GM18508 (cell line): ENCODE data around the gene ASGR2.
"Not testable (repeated sequence)": the region's sequence is repeated elsewhere in the genome, so short reads cannot be mapped to it uniquely, and the experiment has no call there.

Experiments
- ATAC-seq: cut with Tn5 transposase; IDR thresholded peaks from one replicate; pipeline ENCODE4 v1.9.1; 2021; ENCODE audit warnings: moderate number of reproducible peaks; ENCODE audit not compliant: insufficient read depth, unreplicated experiment

The ASGR2 gene

DNA sequence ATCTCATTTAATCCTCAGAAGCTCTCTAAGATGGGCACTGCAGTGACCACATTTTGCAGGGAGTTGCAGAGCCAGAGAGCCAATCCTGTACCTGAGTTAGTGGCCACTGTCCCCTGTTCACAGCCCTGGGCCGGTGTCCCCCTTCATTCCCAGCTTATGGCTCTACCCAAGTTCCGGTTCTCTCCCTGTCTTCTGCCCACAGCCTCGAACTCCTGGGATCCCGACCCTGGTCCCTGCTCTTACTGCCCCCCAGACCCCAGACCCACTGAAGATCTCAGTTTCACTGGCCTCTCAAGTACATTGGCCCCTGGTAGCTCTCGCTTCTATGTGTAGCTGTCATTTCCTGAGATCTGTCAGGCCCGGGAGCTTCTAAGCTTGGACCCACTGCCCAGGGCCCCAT, 12.2 kb downstream of the ASGR2 start:
- no peak for ATAC-seq

DNA sequence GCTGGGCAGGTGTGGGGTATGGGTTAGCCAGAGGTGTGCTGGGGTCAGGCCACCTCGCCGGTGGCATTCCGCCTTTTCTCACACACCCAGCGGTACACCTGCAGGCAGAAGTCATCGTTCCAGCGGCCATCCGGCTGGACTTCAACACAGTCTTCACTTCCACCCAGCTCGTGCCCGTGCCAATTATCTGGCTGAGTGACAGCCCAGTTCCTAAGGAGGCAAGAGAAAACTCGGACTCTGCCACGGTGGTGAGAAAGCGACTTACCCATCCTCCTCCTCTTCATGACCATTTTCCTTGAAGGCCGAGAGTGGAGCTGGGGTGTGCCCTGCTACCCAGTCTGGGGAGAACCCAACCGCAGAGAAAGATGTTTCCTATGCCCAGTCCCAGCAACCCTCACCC, 13.1 kb downstream of the ASGR2 start:
- no peak for ATAC-seq

DNA sequence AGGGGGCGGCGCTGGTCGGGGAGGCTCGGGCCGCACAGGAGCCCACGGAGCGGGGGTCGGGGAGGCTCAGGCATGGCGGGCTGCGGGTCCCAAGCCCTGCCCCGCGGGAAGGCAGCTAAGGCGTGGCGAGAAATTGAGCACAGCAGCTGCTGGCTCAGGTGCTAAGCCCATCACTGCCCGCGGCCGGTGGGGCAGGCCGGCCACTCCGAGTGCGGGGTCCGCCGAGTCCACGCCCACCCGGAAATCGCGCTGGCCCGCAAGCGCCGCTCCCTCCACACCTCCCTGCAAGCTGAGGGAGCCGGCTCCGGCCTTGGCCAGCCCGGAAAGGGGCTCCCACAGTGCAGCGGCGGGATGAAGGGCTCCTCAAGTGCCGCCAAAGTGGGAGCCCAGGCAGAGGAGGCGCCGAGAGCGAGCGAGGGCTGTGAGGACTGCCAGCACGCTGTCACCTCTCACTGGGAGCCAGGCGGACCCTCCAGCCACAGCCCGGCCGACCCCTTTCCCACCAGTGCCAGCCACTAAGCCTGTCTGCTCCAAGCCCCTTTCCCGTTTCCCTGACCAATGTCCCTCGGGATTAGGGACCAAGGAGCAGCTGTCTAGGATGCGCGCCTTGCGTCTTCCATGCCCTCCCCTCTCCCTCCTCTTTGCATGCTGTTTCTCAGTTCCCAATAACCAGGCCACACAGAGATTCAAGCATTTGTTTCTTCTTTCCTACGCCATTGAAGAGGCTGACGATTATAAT, 13.8 kb downstream of the ASGR2 start:
- not testable (repeated sequence) for ATAC-seq

DNA sequence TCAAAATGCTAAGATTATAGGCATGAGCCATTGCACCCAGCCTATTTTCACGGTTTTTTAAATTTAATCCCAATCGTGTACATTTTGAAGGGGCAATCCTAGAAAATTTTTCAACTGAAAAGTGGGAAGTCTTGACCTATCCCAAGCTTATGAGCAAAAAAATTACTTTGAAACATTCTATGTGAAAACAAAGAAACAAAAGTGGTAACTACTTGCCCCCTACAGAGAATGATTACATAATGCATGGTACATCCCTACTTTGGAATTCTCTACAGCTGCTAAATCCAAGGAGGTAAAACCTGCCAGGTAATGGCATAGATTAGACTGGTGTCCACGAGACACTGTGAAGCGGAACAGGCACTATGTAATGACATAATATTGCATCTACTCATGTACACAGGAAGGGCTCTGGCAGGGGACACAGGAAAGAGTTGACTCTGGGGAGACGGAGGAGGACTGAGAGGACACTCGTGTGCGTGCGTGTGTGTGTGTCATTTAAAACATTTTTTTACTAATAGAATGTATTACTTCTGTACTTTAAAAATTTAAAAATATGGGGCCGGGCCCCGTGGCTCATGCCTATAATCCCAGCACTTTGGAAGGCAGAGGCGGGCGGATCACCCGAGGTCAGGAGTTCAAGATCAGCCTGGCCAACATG, 15.7 kb downstream of the ASGR2 start:
- ATAC-seq: no peak

DNA sequence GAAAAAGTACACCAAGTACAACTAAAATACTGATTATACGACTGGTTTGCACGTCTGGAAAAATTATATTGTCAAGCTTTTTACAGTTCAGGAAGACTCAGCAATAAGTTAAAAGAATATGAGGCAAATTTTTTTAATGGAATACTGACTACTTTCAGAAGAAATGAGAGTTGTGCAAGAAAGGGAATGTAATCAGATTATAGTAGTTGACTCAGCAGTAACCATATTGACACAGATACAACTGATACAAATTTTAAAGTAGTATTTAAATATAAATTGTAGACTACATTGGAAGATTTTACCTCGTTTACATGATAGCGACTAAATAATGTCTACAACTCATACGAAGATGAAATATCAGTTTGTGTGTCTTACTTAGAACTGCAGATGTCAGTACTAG, 16.7 kb downstream of the ASGR2 start:
- ATAC-seq: no peak

DNA sequence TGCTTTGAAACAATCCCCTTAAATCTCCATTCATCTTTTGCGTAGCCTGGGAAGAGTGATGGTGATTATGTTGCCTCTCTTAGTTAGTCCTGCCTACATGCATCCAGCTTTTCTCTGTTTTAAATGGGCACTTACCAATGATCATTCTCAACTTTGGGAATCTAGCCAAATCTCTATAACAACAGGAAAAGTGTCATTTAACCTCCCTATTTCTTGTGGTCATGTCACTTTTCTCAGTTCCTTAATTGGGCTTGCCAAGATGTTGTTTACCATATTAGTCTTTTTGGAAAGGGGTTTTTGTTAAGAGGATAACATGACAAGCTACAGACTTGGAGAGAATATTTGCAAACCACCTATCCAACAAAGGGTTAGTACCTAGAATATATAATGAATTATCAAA, 19.0 kb downstream of the ASGR2 start:
- ATAC-seq: no peak

DNA sequence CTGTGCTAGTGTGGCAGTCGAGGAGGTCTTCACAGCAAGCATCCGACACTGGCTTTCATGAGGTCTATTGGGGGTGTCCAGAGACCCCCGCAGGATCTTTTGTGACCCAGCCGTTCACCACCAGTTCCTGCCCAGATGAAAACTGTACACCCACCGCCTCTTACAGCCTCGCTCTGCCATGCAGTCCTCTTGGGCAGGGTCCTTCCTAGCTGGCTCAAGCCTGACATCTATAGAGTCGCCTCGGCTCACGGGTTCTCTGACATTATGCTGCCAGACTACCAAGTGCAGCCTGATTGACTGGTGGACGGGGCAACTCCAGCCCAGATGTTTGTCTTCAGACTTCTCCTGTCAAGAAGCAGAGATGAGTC, 20.0 kb downstream of the ASGR2 start:
- no peak for ATAC-seq

DNA sequence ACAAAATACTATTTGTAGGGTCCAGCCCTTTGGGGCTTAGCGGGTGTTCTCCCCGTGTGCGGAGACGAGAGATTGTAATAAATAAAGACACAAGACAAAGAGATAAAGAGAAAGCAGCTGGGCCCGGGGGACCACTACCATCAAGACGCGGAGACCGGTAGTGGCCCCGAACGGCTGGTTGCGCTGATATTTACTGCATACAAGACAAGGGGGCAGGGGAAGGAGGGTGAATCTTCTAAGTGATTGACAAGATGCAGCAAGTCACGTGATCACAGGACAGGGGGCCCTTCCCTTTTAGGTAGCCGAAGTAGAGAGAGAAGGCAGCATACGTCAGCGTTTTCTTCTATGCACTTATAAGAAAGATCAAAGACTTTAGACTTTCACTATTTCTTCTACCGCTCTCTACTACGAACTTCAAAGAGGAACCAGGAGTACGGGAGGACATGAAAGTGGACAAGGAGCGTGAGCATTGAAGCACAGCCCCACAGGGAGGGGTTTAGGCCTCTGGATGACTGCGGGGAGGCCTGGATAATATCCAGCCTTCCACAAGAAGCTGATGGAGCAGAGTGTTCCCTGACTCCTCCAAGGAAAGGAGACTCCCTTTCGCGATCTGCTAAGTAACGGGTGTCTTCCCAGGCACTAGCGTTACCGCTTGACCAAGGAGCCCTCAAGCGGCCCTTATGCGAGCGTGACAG, 23.2 kb downstream of the ASGR2 start:
- not testable (repeated sequence) for ATAC-seq

DNA sequence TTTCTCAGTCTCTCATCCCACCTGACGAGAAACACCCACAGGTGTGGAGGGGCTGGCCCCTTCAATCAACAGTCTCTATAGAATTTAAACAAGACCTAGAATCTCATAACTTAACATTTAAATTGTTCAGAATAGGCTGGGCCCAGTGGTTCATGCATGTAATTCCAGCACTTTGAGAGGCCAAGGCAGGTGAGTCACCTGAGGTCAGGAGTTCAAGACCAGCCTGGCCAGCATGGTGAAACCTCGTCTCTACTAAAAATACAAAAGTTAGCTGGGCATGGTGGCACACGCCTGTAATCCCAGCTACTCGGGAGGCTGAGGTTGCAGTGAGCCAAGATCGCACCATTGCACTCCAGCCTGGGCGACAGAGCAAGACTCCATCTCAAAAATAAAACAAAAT, 25.1 kb downstream of the ASGR2 start:
- ATAC-seq: not testable (repeated sequence)

DNA sequence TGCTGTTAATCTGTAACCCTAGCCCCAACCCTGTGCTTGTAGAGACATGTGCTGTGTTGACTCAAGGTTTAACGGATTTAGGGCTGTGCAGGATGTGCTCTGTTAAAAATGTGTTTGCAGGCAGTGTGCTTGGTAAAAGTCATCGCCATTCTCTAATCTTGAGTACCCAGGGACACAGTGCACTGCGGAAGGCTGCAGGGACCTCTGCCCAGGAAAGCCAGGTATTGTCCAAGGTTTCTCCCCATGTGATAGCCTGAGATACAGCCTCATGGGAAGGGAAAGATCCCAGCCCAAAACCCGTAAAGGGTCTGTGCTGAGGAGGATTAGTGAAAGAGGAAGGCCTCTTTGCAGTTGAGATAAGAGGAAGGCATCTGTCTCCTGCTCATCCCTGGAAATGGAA, 26.2 kb downstream of the ASGR2 start:
- not testable (repeated sequence) for ATAC-seq

DNA sequence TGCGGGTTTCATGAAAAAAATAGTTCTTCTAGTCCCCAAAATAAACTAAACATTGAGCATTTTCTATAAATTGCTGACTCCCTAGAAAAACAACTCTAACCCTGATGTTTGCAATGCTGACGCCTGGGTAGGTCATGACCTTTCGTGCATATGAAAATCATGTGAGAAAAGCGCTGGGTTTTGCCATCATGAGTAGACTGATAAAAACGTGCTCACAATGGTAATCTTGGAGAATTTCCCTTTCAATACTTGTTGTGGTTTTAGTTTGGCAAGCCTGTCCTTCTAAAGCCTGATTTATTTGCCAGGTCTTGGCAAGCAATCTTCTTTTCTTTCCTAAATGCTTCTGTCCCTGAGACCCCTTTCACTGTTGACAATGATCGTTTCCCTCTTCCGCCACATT, 30.5 kb downstream of the ASGR2 start:
- no peak for ATAC-seq

DNA sequence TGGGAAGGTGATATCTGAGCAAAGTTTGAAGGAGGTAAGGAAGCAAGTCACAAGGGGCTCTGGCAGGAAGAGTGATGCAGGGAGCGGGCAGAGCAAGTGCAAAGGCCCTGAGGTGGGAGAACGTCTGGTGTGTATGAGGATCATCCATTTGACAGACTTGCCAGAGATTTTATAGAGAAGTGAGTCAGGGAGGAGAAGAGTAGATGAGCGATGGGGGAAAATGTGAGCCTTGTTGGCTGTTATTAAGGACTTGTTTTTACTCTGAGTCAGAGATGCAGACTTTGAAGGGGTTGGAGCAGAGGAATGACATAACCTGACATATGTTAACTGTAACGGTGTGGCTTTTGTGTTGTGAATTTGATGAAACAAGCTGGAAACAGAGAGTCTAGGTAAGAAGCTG, 31.0 kb downstream of the ASGR2 start:
- ATAC-seq: no peak

DNA sequence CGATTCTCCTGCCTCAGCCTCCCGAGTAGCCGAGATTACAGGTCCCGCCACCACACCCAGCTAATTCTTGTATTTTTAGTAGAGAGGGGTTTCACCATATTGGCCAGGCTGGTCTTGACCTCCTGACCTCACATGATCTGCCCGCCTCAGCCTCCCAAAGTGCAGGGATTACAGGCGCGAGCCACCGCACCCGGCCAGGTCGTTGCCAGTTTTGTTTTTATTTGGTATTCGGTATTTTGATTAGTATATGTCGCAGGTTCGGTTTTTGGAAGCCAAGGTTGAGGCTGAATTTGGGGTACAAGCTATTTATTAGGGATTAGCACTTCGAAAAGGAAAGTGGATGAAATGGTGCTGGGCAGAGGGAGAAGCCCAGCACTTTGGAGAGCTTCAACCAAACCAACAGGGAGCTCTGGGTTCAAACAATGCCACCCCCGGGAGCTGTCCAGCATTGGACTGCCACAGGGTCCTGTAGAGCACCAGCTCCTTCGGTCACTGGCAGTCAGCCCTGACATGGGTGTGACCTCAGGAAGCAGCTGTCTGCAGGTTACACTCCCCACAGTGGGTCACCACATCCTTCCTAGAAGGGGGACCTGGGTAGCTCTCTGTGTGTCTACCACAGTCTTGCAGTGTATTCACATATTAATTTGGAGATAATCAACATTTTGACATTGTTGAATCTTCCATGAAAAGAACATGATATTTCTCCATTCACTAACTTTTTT, 33.1 kb downstream of the ASGR2 start:
- ATAC-seq: no peak

DNA sequence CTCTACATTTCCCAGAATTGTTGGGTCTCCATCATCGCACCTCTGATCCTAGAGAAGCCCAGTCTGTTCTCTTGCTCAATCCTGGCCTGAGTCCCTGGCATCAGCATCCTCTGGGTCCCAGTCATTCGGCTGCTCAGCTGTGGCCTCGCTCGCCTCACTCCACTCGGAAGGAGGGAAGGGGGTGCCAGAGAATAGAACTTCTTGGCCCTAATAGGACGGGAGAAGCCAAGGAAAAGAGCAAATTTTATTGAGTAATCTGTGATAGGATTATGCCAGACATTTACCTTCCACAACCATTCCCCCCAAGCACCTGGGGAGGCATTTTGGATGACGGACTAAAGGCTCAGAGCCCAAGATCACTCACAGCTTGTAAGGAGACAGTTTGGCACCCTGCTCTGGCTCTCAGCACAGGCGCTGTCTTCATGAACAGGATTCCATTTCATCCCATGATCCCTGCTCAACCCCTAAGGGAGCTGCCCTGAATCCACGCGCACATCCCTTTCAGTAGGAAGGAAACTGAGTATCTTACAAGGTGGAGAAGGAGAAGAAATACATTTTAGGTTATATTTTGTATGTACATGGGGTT, 34.1 kb downstream of the ASGR2 start:
- no peak for ATAC-seq

DNA sequence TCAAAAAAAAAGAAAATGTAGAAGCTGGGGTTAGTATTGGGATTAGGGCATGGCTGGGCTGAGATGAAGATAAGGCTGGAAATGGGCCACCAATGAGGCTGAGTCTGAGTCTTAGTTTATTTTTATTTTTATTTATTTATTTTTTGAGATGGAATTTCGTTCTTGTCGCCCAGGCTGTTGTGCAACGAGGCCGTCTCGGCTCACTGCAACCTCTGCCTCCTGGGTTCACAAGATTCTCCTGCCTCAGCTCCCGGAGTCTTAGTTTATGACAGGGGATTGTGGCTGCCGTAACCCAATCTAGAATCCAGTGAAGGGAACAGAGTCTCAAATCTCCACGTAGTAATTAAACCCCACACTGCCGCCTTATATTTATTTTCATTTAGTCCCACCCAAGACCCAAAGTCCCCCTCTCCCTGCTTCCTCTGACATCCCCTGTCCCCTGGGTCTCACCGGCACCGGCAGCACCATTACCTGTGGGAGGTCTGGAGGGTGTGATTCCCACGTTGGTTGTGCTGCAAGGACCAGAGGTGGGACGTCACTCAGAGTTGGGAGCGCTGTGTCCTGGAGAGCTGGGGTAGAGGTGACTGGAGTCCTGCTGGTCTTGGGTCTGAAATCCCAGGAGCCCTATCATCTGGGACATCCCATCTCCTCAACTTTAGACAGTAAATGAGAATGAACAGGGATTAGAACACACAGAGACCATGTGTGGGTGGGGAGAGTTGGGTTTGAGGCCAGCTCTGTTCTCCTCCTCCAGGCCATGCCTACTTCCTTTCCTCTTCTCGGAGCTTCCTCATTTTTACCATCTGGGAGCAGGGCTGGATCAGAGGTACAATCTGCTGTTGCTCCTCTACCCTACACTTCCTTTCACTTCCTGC, 34.8 kb downstream of the ASGR2 start, which contains the start of gene CLEC10A:
TSS of gene CLEC10A (minus strand) at position 671 of the 875 bp plus-strand sequence. CDS start 1,439 bp downstream, outside the sequence.
- ATAC-seq: no peak

DNA sequence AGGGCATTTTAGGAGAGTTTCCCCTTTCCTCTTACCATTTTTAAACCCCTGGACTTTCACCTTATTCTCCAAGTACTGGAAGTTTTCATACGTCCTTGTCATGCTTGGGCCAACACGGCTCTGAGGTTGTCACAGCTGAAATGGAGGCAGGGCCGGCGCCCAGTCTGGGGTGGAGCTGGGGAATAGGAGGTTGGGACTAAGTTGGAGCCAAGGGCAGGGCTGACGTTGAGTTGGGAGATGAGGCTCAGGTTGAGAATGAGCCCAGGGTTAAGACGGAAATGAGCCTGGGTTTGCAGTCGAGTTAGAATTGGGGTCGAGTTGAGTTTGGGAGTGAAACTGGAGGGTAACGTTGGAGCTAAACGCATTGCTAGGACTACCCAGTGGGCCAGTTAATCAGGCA, 35.9 kb downstream of the ASGR2 start:
- no peak for ATAC-seq

DNA sequence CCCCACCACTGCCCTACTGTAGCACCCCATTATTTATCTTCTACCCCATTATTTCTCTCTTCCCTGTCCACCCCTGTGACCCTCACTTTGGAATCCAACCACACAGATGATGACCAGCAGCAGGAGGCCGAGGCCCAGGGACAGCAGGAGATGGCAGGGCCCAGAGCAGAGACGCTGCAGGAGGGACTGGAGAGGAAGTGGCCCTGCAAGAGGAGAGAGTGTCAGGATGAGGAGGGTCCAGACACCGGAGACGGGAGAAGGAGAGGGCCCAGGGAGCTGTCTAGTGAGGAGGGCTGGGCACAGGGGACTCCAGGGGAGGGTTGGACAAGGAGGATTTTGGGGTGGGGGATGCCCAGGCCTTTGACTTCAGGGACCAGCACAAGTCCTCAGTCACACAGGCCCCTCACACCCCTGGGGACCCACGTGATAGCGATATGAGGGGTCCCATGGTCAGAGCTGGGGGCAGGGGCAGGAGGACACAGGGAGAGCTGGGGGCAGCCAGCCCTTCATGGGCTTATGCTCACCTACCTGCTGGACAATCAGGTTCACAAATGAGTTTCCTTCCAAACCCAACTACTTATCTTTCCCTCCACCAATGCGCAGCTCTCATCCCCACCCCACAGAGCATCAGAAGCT, 36.6 kb downstream of the ASGR2 start:
- no peak for ATAC-seq

DNA sequence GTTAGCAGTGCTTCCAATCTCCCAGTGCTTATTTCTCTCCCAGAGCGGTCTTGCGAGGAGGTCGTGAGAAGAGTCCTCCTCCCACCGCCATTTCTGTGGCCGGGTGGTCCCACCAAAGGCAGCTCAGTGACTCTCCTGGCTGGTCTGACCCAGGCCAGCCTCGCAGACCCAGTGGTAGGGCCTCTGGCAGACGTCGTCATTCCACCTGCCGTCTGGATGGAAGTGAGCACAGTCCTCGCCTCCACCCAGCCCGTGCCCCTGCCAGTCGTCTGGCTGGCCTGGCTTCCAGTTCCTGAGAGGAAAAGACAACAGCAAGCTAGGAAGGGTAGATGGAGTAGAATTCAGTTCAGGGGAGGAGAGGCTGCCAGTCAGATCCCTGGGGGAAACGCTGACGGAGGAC, 39.7 kb downstream of the ASGR2 start:
- no peak for ATAC-seq

DNA sequence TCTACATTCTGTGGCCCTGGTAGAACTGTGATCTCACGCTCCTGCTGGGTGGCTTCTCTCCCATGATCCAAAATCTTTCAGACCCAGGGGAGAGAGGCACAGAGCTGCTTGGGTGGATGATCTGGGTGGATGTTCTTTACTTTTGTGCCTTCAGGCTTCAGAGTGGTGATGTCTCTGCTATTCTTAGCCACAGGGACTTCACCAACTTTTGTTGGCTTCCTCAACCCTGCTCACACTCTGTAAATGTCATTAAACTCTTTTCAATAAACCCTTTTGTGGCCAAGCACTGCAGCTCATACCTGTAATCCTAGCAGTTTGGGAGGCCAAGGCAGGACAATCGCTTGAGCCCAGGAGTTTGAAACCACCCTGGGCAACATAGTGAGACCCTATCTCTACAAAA, 42.2 kb downstream of the ASGR2 start:
- ATAC-seq: no peak
